SK-N-MC (cell line): ENCODE data around the gene STAG3.
A peak's percentile ranks its signal among the peaks of the same experiment; 100 is the strongest.

Source experiments
- DNase-seq: peaks from one replicate; pipeline ENCODE4 v3.0.0-alpha.2; 2011; ENCODE audit warnings: low read depth, low spot score
- H3K27ac ChIP-seq: fragments of 200-600 bp; sonication (generic); 2 replicates; pipeline ENCODE4 v1.5.1; 2016; ENCODE audit warnings: mixed run types
- H3K36me3 ChIP-seq: fragments of 200-600 bp; sonication (generic); 2 replicates; pipeline ENCODE4 v1.6.1; 2017; ENCODE audit warnings: antibody characterized with exemption, low read length, mixed read lengths; ENCODE audit not compliant: insufficient read depth
- H3K4me3 ChIP-seq: fragments of 200-600 bp; sonication (generic); 2 replicates; pipeline ENCODE4 v1.5.1; 2016
- H3K9ac ChIP-seq: fragments of 200-600 bp; sonication (generic); 2 replicates; pipeline ENCODE4 v1.8.0; 2017; ENCODE audit warnings: mixed run types, mixed read lengths; ENCODE audit not compliant: insufficient read length
- H3K9me3 ChIP-seq: fragments of 200-600 bp; sonication (generic); 2 replicates; pipeline ENCODE4 v1.6.1; 2017; ENCODE audit warnings: low read depth, mild to moderate bottlenecking, antibody characterized with exemption, low read length, moderate library complexity, mixed read lengths
- EZH2 ChIP-seq: fragments of 200-600 bp; sonication (generic); IDR thresholded peaks from one replicate; pipeline ENCODE4 v1.6.1; 2017; ENCODE audit warnings: antibody characterized with exemption
- FOXP2 ChIP-seq: optimal IDR thresholded peaks from 2 replicates; pipeline ENCODE3; 2011; ENCODE audit warnings: mild to moderate bottlenecking, moderate library complexity; ENCODE audit not compliant: insufficient read depth; ENCODE audit errors: extremely low read length, control extremely low read depth
- POLR2AphosphoS5 ChIP-seq: IDR thresholded peaks from 2 replicates; pipeline ENCODE4 v1.6.1; 2012; ENCODE audit warnings: mild to moderate bottlenecking, low read depth, low read length, borderline replicate concordance

Gene STAG3

DNA sequence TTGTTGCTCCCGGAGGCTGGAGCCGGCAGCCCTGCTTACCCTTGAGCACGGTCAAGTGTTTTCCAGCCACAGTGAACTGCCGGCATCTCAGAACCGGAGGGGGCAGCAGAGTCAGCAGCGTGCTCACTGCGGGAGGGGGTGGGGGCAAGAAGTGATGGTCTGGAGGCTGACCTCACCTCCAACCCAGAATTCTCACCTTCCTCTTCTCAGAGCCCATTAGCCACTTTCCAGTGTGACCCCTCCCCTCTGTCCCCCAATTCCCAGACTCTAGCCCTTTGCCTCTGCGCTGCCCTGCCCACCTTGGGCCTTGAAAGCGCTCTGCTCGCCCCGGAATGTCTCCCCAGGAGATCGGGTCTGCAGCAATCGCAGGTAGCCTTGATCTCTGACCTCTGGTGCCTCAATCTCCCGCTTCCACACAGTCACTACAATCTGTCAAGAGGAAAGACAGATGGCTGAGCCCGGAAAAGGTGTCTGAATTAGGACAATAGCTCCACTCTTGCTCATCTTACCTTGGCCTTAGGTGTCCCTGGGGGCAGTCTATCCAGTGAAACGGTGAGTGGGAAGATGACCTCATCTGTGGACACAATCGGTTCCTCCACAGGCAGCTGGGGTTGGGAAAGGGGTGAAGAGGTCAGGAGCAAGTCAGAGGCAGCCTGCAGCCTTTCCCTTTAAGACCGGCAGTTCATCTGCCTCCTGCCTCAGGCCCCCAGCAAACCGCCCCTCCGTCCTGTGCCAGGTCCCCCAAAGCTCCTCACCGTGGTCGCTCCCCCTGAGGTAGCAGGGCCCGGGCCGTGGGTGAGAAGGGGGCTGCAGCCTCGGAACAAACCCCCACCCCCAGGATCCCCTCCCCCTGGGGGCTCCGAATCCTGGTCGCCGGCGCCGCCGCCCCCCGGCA lies 20.1 kb upstream of the STAG3 start:
- no peak for DNase-seq
- H3K27ac ChIP-seq, result no peak overlapping the region
- H3K9ac ChIP-seq, result peak overlapping the region; percentile 88
- no peaks in the 10 kb centered on the region for H3K9me3 ChIP-seq
- H3K36me3 ChIP-seq, result peaks cover 30% of the 10 kb centered on the region; the same call in 1 of the 2 replicates
- TF ChIP-seq POLR2AphosphoS5, result no peak
- no peak for TF ChIP-seq FOXP2
- TF ChIP-seq EZH2, result no peak
- H3K4me3 ChIP-seq, result peak overlapping the region; percentile 88

DNA sequence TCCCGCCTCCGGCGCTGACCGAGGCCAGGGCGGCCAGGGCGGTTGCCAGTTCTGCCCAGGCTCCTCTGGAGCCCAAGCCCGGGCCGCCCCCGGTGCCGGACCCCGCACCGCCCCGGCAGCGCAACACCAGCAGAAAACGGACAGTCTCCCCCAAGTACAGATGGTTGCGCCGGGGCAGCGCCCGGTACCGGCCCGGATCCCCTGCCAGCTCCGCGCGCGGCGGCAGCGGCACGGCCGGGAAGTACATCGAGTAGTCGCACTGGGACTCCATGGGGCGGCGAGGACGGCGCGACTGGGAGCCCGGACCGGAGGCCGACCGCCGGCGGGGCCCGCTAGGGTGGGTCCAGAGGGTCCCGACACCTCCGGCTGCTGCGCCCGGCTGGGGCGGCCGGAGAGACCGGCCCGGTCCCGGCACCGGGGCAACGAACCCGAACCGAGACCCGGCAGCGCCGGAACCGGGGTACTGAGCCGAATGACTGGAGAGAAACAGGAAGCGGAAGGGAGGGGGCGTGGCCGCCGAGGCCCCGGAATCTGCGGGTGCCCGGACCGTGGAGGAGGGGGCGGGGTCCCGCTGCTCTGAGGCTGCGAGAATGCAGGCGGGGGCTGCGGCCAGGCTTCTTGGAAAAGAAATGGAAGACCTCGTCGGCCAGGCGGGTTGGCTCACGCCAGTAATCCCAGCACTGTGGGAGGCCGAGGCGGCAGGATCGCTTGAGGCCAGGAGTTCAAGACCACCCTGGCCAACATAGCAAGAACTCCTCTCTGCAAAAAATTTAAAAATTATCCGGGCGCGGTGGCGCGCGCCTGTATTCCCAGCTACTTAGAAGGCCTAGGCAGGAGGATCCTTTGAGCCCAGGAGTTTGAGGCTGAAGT lies 19.3 kb upstream of the STAG3 start, which contains the start of gene TRAPPC14:
Gene TRAPPC14 (minus strand): TSS at position 495 of the 870 bp plus-strand sequence. CDS start 224 bp downstream, at position 271.
- H3K9me3 ChIP-seq, result no peaks in the 10 kb centered on the region
- peak within 1 kb of the TSS; percentile 88 for H3K4me3 ChIP-seq
- no peak for TF ChIP-seq FOXP2
- peak; percentile 86 for TF ChIP-seq POLR2AphosphoS5
- H3K36me3 ChIP-seq, result peaks cover 25% of the 10 kb centered on the region; the same call in 1 of the 2 replicates
- H3K27ac ChIP-seq, result peak within 1 kb of the TSS; percentile 66; the same call in 1 of the 2 replicates
- H3K9ac ChIP-seq, result peak within 1 kb of the TSS; percentile 88
- no peak for DNase-seq

DNA sequence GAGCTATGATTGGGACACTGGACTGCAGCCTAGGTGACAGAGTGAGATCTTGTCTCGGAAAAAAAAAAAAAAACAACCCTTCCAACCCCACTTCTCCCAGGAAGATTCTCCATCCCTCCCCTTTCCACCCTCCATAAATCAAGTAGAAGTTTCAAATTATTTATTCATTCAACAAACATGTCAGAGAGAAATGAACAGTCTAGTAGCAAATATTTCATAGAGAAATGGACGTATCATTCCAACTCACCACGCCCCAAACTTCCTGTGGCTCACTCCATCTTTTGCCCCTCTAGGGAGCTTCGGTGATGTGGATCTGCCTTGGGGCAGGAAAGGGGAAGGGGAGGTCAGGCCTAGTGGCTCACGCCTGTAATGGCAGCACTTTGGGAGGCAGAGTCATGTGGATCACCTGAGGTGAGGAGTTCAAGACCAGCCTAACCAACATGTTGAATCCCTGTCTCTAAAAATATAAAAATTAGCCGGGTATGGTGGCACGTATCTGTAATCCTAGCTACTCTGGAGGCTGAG lies 18.6 kb upstream of the STAG3 start:
- TF ChIP-seq POLR2AphosphoS5, result no peak
- no peak for TF ChIP-seq EZH2
- TF ChIP-seq FOXP2, result no peak
- H3K36me3 ChIP-seq, result peaks cover 20% of the 10 kb centered on the region; the same call in 1 of the 2 replicates
- H3K27ac ChIP-seq, result peak overlapping the region; percentile 66; the same call in 1 of the 2 replicates
- H3K4me3 ChIP-seq, result peak overlapping the region; percentile 88
- H3K9me3 ChIP-seq, result no peaks in the 10 kb centered on the region
- peak overlapping the region; percentile 88 for H3K9ac ChIP-seq
- DNase-seq, result no peak

DNA sequence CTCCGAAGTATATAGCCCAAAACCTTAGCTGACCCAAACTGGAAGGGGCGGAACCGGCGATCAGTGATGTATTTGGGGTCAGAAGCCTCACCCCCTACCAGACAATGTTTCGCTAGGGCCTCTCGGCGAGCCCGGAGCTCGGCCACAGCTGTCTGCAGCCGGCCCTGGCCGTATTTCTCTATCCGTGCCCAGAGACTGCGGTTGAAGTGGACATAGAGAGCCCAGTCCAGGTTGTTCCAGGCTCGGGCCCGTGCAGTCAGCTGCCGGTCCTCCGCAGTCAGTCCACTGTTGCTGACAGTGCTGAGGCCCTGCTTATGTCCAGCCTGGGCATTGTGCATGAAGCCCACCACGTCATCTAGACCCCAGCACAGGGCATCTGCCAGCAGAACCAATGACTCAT lies 17.7 kb upstream of the STAG3 start:
- no peaks in the 10 kb centered on the region for H3K9me3 ChIP-seq
- no peak for DNase-seq
- no peak overlapping the region for H3K27ac ChIP-seq
- no peak overlapping the region for H3K4me3 ChIP-seq
- H3K36me3 ChIP-seq, result peaks cover 14% of the 10 kb centered on the region; the same call in 1 of the 2 replicates
- no peak overlapping the region for H3K9ac ChIP-seq
- TF ChIP-seq FOXP2 (no peak), POLR2AphosphoS5 (no peak), EZH2 (no peak)

DNA sequence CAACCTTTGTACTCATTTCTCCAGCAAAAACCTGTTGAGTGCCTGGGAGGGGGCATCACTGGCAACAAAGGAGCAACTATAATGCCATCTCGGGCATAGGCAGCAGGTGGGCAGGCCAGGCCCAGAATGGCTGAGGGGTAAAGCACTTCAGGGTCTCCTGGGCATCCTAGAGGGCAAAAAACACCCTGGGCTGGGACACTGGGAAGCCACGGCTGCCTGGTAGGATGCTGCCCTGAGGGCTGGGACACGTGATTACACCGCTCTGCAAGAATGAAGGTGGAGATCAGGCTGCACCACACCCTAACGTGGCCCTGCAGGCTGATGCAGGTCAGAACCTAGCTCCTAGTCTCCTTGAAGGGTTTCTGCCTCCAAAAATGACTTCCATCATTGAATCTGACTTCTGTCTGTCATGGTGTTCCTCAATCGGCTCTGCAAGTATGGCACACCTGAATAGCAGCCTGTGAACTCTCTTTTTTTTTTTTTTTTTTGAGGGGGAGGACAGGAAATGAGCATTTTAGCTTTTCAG lies 14.6 kb upstream of the STAG3 start:
- Histone ChIP-seq H3K9me3 (no peaks in the 10 kb centered on the region), H3K9ac (no peak overlapping the region), H3K36me3 (no peaks in the 10 kb centered on the region), H3K27ac (no peak overlapping the region), H3K4me3 (no peak overlapping the region)
- no peak for DNase-seq
- TF ChIP-seq EZH2, result no peak
- no peak for TF ChIP-seq POLR2AphosphoS5
- TF ChIP-seq FOXP2, result no peak

DNA sequence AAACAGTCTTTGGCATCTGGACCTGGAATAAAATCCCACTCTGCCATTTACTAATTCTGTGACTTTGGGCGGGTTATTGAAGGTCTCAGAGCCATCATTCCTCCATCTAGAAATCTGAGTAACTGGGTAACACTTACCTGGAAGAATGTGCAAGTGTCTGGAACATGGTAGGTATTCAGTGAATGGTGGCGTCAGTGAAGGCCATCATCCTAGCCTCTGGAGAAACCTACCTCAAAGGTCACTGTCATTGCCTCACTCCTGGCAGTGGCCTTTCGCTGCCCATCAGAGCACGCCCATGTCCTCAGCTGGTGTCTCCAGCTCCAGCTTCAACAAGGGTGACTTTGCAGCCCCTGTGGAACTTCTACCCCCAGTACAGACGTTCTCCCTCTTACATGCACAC lies 13.8 kb upstream of the STAG3 start:
- H3K36me3 ChIP-seq, result no peaks in the 10 kb centered on the region
- no peak overlapping the region for H3K4me3 ChIP-seq
- no peaks in the 10 kb centered on the region for H3K9me3 ChIP-seq
- H3K9ac ChIP-seq, result no peak overlapping the region
- H3K27ac ChIP-seq, result no peak overlapping the region
- no peak for TF ChIP-seq EZH2
- TF ChIP-seq FOXP2, result no peak
- TF ChIP-seq POLR2AphosphoS5, result no peak
- no peak for DNase-seq

DNA sequence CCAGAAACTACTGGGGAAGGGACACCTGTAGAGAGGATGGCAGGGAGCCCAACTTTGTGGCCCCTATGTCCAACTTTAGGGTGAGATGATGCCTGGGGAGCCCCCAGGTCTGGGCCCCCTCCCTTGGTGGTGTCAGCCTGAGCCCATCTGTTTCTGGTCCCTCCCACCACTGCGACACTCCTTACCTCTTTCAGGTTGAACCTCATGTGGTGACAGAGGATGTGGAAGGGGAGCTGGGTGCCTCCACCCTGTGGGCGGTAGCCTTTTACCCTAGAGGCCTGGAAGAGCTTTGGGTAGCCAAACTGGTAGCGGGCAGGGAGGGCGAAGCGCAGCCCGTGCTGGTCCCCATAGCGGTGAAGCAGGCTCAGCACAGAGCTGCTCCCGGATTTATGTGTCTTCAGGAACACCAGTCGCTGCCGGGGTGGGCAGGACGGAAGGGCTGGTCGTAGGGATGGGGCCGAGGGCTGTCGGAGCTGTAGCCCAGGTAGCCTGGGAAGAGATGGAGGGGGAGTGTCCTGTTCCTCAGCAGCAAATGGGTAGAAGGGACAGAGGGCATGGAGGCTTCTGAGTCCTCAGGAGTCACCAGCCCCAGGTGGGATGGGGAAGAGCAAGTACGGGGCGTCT lies 11.3 kb upstream of the STAG3 start:
- no peak for TF ChIP-seq FOXP2
- no peak for TF ChIP-seq POLR2AphosphoS5
- TF ChIP-seq EZH2, result no peak
- no peak for DNase-seq

More for the DNA sequence above, 11.3 kb upstream of the STAG3 start:
- Histone ChIP-seq H3K36me3 (no peaks in the 10 kb centered on the region), H3K4me3 (no peak overlapping the region), H3K27ac (no peak overlapping the region), H3K9ac (peak overlapping the region; percentile 32), H3K9me3 (no peaks in the 10 kb centered on the region)
